Transverse colon (tissue), 4 donors: Measurements from ENCODE around the gene FGFR2. TPM values are rescaled to one million over a fixed set of nuclear protein-coding genes. Genes with fewer than 3 reads are reported as not detected.

ENCODE experiments used
- DNase-seq: peaks from one replicate; pipeline ENCODE4 v3.0.0-alpha.2; 2019
- H3K27ac ChIP-seq, 4 donors: fragments of 200-600 bp; sonication (generic); 2 replicates each; pipeline ENCODE4 v1.5.1; 2016 to 2018; ENCODE audit warnings: inconsistent platforms in 4 of 4
- H3K27me3 ChIP-seq: fragments of 200-600 bp; sonication (generic); 2 replicates; pipeline ENCODE4 v1.5.1; 2017; ENCODE audit warnings: inconsistent platforms
- H3K36me3 ChIP-seq, 4 donors: fragments of 200-600 bp; sonication (generic); 2 replicates each; pipeline ENCODE4 v1.5.1; 2017 to 2019; ENCODE audit warnings: inconsistent platforms in 4 of 4
- H3K4me1 ChIP-seq, 4 donors: fragments of 200-600 bp; sonication (generic); 2 replicates each; pipeline ENCODE4 v1.5.1; 2017 to 2020; ENCODE audit warnings: inconsistent platforms in 4 of 4
- H3K4me3 ChIP-seq, 4 donors: fragments of 200-600 bp; sonication (generic); 1 replicate in 1 of 4; 2 replicates in 3 of 4; pipeline versions ENCODE4 v1.5.1 to v1.6.1; 2017 to 2019; ENCODE audit warnings: inconsistent platforms in 4 of 4
- H3K9me3 ChIP-seq, 2 donors: fragments of 200-600 bp; sonication (generic); 2 replicates each; pipeline ENCODE4 v1.5.1; 2017 to 2019; ENCODE audit warnings: inconsistent platforms in 2 of 2
- CTCF ChIP-seq, 5 experiments: fragments of 200-600 bp in 3 of 5; fragments of 450-650 bp in 2 of 5; sonication (generic) in 3 of 5; IDR thresholded peaks; 1 replicate in 2 of 5; 2 replicates in 3 of 5; pipeline ENCODE4 v1.5.1; 2016 to 2017; ENCODE audit warnings: antibody characterized with exemption in 5 of 5, inconsistent platforms in 3 of 5, mild to moderate bottlenecking in 2 of 5, moderate library complexity in 1 of 5
- EP300 ChIP-seq: sonication (generic); formaldehyde crosslinking; IDR thresholded peaks from one replicate; pipeline ENCODE4 v1.6.1; 2017; ENCODE audit warnings: antibody characterized with exemption, low read depth
- POLR2A ChIP-seq: fragments of 450-650 bp; IDR thresholded peaks from one replicate; pipeline ENCODE4 v1.6.1; 2016; ENCODE audit warnings: antibody characterized with exemption, mild to moderate bottlenecking, moderate library complexity
- POLR2AphosphoS5 ChIP-seq, 3 donors: sonication (generic); formaldehyde crosslinking; IDR thresholded peaks; one replicate each; pipeline ENCODE4 v1.6.1; 2016; ENCODE audit warnings: antibody characterized with exemption in 3 of 3
- WGBS, 2 donors: methylation state at CpG; one replicate each; pipeline ENCODE4 v1.1.5; 2018; ENCODE audit warnings: low coverage in 1 of 2; 5-methylcytosine and 5-hydroxymethylcytosine counted together
- in situ Hi-C, 4 donors: fragments of 200-750 bp; cut with MboI; loops; one replicate each; pipeline versions ENCODE4 v1.15.0 to v1.15.1; 2017; ENCODE audit warnings: low sequenced_read_pairs in 3 of 4, low pct_ligation_motif_present in 1 of 4, low pct_unique_long_range_greater_than_20kb in 1 of 4
- intact Hi-C: fragments of 100-400 bp; cut with DNase I; formaldehyde crosslinking; loops from one replicate; pipeline ENCODE4 v1.15.1; 2023; ENCODE audit warnings: low total_unique reads
- total RNA-seq, 4 donors: library from RNA; depleted of rRNA; stranded (reverse); fragments of >200 nt; gene quantifications; one replicate each; pipeline ENCODE4 v1.1.0, GENCODE V29; 2016

Gene FGFR2
- total RNA-seq, 4 donors from 2014 or later, result 30.3 to 114 (median 87.9) TPM

GRCh38 chr10:121536310-121536913, 61.8 kb downstream of the FGFR2 start:
- H3K27ac ChIP-seq, result peak overlapping the region in 1 of 4 donors; percentile 42
- TF ChIP-seq CTCF (IDR thresholded peaks at IDR 0.05) (no peak), POLR2A (no peak), POLR2AphosphoS5 (IDR thresholded peaks at IDR 0.05) (no peak), EP300 (no peak)
- no peaks in the 10 kb centered on the region for H3K4me1 ChIP-seq
- WGBS, 2 donors, result 66 to 85% methylated on average over 7 to 8 of the region's 8 CpGs
- no peak for DNase-seq
- intact Hi-C loops (no loop called here), in situ Hi-C loops (no loop called here)
- no peaks in the 10 kb centered on the region for H3K27me3 ChIP-seq
- no peaks in the 10 kb centered on the region for H3K9me3 ChIP-seq
- peaks cover 0 to 6% (median 0%) of the 10 kb centered on the region in 4 donors for H3K36me3 ChIP-seq
- no peak overlapping the region for H3K4me3 ChIP-seq

GRCh38 chr10:121535381-121535780, 62.9 kb downstream of the FGFR2 start:
- DNase-seq, result no peak
- H3K27me3 ChIP-seq, result no peaks in the 10 kb centered on the region
- TF ChIP-seq CTCF (IDR thresholded peaks at IDR 0.05), result no peak
- TF ChIP-seq POLR2AphosphoS5 (IDR thresholded peaks at IDR 0.05), result no peak
- intact Hi-C loops, result no loop called here
- H3K9me3 ChIP-seq, result no peaks in the 10 kb centered on the region
- H3K36me3 ChIP-seq, result peaks cover 0 to 6% (median 0%) of the 10 kb centered on the region in 4 donors
- H3K4me1 ChIP-seq, result no peaks in the 10 kb centered on the region
- in situ Hi-C loops, result no loop called here
- no peak overlapping the region for H3K4me3 ChIP-seq
- 86% methylated on average over 8 of the region's 8 CpGs; no CpG with 5 or more reads in 1 of the 2 donors for WGBS, 2 donors
- no peak overlapping the region for H3K27ac ChIP-seq

GRCh38 chr10:121532292-121532864, 65.9 kb downstream of the FGFR2 start:
- no peak for DNase-seq
- Histone ChIP-seq H3K27ac (no peak overlapping the region), H3K4me1 (peaks cover 0 to 5% (median 0%) of the 10 kb centered on the region in 4 donors), H3K36me3 (peaks cover 0 to 2% (median 0%) of the 10 kb centered on the region in 4 donors), H3K9me3 (no peaks in the 10 kb centered on the region), H3K27me3 (no peaks in the 10 kb centered on the region), H3K4me3 (no peak overlapping the region)
- in situ Hi-C loops, result no loop called here
- WGBS, 2 donors, result 70 to 84% methylated on average over 4 to 13 of the region's 13 CpGs
- intact Hi-C loops, result no loop called here
- TF ChIP-seq EP300 (no peak), POLR2A (no peak), POLR2AphosphoS5 (IDR thresholded peaks at IDR 0.05) (no peak), CTCF (IDR thresholded peaks at IDR 0.05) (no peak)

GRCh38 chr10:121531830-121532178, 66.4 kb downstream of the FGFR2 start:
- Histone ChIP-seq H3K4me1 (peaks cover 0 to 5% (median under 1%) of the 10 kb centered on the region in 4 donors), H3K36me3 (no peaks in the 10 kb centered on the region), H3K4me3 (no peak overlapping the region), H3K27me3 (no peaks in the 10 kb centered on the region), H3K27ac (no peak overlapping the region), H3K9me3 (no peaks in the 10 kb centered on the region)
- in situ Hi-C loops, result no loop called here
- no peak for DNase-seq
- WGBS, 2 donors, result 93 to 100% methylated on average over 3 to 11 of the region's 11 CpGs
- intact Hi-C loops, result no loop called here
- TF ChIP-seq CTCF (IDR thresholded peaks at IDR 0.05), result no peak
- no peak for TF ChIP-seq EP300
